GM12891 (cell line): Measurements from ENCODE around the gene CALY.

Source experiments
- PAX5 ChIP-seq: IDR thresholded peaks from 2 replicates; pipeline ENCODE4 v1.6.1; 2011; ENCODE audit warnings: low read length, moderate library complexity, mild to moderate bottlenecking; ENCODE audit not compliant: insufficient read depth, severe bottlenecking
- POLR2A ChIP-seq: IDR thresholded peaks from 2 replicates; pipeline ENCODE4 v1.6.1; 2011; ENCODE audit warnings: low read depth, low read length, control low read depth
- POLR2AphosphoS5 ChIP-seq: IDR thresholded peaks from 2 replicates; pipeline ENCODE4 v1.6.1; 2011; ENCODE audit warnings: low read depth, low read length, control low read depth
- POU2F2 ChIP-seq: IDR thresholded peaks from 2 replicates; pipeline ENCODE4 v1.6.1; 2011; ENCODE audit warnings: low read depth, mild to moderate bottlenecking, control low read depth, low read length, moderate library complexity
- SPI1 ChIP-seq: IDR thresholded peaks from 2 replicates; pipeline ENCODE4 v1.6.1; 2011; ENCODE audit warnings: low read depth, low read length, control low read depth
- TAF1 ChIP-seq: IDR thresholded peaks from 2 replicates; pipeline ENCODE4 v1.6.1; 2011; ENCODE audit warnings: low read depth, low read length, control low read depth

DNA sequence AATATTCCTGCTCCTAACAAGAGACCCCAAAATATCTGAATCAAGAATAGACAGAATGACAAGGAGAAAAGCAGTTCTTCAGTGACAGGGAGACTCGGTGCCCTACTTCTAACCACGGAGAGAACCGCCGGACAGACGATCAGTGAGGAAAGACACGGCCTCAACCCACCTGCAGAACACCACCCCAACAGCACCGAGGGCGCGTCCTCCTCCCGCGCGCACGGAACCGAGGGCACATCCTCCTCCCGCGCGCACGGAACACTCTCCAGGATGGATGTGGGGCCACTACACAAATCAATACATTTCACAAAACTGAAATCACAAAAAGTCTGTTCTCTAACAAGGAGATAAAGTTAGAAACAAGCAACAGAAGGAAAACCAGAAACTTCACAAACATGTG is 50.3 kb downstream of the CALY start:
- TF ChIP-seq POLR2AphosphoS5 = no peak
- no peak for TF ChIP-seq POLR2A
- TF ChIP-seq POU2F2 = no peak
- no peak for TF ChIP-seq TAF1
- TF ChIP-seq SPI1 = no peak
- TF ChIP-seq PAX5 = no peak
